Erythroblast (primary cell): ENCODE results near the gene GBP2.

Experiments
- GATA1 ChIP-seq: IDR thresholded peaks from 2 replicates; pipeline ENCODE4 v1.6.1; 2011; ENCODE audit warnings: low read depth, mild to moderate bottlenecking, control low read depth, low read length, moderate library complexity
- POLR2A ChIP-seq: IDR thresholded peaks from 2 replicates; pipeline ENCODE4 v1.6.1; 2011; ENCODE audit warnings: mild to moderate bottlenecking, low read length

GRCh38 chr1:89142160-89142559 lies 16.2 kb upstream of the GBP2 start:
- TF ChIP-seq POLR2A (no peak), GATA1 (no peak)
